Iris pigment epithelial cell (primary cell): ENCODE data around the gene GPBP1L1.
A peak's percentile ranks its signal among the peaks of the same experiment; 100 is the strongest.
"Not testable (repeated sequence)": the region's sequence is repeated elsewhere in the genome, so short reads cannot be mapped to it uniquely, and the experiment has no call there.

Source experiments
- DNase-seq: peaks from one replicate; pipeline ENCODE4 v3.0.0-alpha.2; 2011; ENCODE audit warnings: low read depth

GPBP1L1 gene

DNA sequence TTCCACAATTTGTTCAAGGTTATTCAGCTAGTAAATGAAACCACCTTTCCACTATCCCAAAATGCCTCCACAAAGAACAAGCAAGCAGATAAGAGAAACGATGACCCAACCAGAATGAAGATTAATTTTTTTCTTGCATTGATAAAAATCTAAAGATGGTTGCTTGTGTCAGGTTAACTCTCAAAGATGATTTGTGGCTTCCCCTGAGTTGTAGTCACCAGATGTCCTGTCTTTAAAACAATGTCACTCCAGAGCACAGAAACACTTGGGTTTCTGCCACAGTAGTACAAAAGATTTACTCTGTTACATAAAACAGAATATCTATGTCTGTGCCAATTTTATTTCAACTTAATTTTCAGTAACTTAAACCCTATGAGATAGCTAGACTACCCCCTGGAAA is 51.1 kb downstream of the GPBP1L1 start:
- no peak for DNase-seq

DNA sequence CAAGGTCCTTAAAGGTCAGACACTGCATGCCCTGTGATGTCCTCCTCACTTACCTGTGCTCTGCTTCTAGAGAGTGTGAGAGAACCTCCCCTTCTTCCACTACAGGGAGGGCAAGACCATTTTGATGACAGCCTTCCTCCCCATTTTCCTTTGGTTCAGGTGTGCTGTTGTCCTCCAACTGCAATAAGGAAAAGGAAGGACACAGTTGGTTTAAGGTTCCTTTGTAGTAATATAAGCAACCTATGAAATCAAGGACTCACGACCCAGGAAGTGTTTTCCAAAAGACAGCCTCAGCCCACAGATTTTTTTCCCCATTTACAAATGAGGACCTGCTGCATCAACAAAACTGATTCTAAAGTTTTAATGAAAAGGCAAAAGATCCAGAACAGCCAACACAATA is 55.9 kb downstream of the GPBP1L1 start:
- DNase-seq, result no peak

GRCh38 chr1:45629035-45629434 is 57.3 kb downstream of the GPBP1L1 start:
- no peak for DNase-seq

- DNase-seq, result no peak
Observed at GRCh38 chr1:45623972-45624371, 62.4 kb downstream of the GPBP1L1 start, which contains the start of gene CCDC17. TSS of gene CCDC17 (minus strand) at chr1:45624054. CDS start at chr1:45623909, 145 bp downstream.

- DNase-seq, result no peak
Observed at GRCh38 chr1:45622524-45623394, 63.6 kb downstream of the GPBP1L1 start.

DNA sequence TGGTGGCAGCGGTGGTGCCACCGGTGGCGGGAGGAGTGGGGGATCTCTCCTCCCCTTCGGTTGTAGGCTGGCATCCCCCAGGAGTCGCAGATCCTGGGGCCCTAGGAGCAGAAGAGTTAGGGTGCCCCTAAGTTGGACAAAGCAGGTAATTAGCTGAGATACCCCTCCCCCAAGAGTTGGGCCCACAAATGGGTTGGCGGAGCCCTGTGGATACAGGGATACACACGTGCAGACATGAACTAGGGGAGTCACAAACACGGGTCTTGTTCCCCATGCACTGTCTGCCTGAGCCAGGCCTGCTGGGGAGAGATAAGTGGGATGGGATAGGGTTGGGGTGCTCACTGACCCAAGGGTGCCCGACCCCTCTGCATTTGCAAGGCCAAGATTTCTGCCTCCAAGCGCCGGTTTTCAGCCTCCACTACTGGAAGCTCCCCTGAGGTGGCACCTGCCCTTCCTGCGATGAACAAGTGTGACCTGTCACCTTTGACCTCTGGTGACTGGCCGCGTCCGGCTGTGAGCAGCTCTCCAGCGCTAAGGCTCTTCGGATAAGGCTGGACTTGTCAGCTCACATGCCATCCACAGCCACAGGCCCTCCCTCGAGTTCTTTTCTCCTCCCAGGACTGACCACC is 64.3 kb downstream of the GPBP1L1 start:
- DNase-seq, result peak; percentile 8

DNA sequence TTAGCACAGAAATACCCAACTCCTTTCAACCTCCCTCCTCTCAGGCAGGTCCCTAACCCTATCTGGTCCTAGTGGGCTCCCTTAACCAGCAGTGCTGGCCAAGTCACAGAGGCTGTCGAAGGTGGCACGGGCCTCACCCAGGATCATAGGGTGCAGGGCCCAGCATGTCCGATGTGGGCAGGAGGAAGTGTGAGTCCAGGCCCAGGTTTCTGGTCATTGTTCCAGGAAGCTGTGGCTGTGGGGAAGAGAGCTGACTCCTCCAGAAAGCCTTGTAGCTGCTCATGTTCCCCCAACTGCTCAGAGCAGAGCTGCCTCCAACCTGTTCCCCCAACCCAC is 64.9 kb downstream of the GPBP1L1 start:
- DNase-seq, result no peak

- DNase-seq, result no peak
Observed at GRCh38 chr1:45620588-45621500, 65.5 kb downstream of the GPBP1L1 start.

DNA sequence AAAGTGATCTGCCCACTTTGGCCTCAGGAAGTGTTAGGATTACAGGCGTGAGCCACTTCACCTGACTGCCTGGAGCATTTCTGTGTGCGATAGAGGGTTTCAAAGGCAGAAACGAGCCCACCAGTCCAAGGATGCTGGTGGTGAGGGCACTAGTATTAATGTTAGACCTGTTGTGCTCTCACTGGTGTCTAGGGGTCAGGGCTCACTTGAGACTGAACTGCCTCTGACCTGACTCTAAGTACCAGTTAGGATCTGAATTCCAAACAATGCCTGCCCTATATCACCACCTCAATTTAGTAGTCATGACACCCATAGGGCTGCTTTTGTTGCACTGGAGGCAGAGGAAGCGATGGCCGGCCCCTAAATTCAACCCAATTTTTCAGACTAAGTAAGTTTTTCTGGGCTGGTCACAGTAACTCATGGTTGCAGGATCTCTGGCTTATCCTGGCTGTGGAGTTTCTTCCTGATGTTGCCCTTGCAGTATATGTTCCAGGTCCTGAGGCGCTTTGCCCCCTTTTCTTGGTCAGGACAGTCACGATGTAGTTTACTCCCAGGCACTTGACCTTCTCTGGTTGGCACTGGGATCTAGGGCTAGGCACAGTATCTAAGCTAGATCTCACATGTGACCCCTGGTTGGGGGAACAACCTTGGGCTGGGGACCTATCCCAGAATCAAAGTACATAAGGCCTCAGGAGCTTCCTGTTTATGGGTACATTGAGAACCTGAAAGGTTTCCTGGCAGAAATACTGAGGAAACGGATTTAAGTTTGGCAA is 67.0 kb downstream of the GPBP1L1 start:
- no peak for DNase-seq

DNA sequence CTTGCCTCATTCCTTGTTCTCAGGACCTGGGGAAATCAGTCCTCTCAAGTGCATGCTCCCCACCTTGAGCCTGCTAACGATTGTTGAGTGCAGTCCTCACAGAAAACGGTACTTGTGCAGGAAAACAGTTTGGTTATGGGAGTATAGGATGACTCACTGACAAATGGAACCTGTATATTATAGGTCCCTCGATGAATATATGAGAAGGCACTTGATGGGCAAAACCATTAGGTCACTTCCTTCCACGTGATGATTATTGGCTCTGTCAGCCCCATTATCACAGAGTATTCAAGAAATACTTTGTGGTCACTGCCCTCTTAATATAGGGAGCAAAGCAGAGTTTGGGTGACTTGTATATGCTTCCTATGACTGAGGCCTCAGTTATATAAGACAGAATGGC is 68.7 kb downstream of the GPBP1L1 start:
- peak; percentile 43 for DNase-seq

GRCh38 chr1:45615885-45616284 is 70.4 kb downstream of the GPBP1L1 start:
- no peak for DNase-seq

GRCh38 chr1:45612941-45613579 is 73.3 kb downstream of the GPBP1L1 start:
- no peak for DNase-seq

DNA sequence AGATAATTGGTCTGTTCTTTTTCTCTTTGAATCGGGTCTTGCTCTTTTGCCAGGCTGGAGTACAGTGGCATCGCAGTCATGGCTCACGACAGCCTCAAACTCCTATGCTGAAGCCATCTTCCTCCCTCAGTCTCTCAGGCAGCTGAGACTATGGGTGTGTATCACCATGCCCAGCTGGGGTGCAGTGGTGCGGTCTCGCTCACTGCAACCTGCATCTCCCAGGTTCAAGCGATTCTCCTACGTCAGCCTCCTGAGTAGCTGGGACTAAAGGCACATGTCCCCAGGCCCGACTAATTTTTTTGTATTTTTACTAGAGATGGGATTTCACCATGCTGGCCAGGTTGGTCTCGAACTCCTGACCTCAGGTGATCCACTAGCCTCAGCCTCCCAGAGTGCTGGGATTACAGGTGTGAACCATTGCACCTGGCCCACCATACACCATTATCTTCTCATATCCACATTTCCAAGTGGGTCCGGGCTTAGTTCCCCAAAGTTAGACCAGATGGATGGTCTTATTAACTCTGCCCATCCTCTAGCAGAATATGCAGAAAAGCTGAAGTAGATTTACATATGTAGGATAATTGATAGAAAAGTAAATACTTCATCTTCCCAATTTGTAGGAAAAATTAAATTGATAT is 75.6 kb downstream of the GPBP1L1 start:
- DNase-seq, result no peak

GRCh38 chr1:45608175-45609156 is 77.9 kb downstream of the GPBP1L1 start:
- DNase-seq, result peak; percentile 30

GRCh38 chr1:45607404-45608074 is 78.8 kb downstream of the GPBP1L1 start:
- no peak for DNase-seq

DNA sequence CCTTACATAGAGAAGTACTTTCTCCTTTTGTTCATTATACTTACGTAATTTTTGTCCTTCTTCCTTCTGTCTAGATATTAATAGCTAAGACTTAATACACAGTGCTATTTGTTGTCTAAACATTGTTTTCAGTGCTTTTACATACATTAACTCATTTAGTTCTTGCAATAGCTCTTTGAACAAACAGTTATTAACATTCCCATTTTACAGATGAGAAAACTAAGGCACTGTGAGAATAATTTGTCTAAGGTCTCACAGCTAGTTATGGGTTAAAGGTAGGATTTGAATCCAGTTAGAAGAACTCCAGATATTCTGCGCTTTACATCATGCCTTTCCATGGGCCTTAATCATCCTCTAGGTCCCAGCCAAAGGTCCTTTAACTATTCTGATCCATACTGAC is 82.1 kb downstream of the GPBP1L1 start:
- no peak for DNase-seq

DNA sequence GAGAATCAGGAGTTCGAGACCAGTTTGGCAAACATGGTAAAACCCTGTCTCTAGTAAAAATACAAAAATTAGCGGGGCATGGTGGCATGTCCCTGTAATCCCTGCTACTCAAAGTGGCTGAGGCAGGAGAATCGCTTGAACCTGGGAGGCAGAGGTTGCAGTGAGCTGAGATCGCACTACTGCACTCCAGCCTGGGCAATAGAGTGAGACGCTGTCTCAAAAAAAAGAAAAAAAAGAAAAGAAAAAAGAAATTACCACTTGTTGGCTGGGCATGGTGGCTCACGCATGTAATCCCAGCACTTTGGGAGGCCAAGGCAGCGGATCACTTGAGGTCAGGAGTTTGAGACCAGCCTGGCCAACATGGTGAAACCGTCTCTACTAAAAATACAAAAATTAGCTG is 89.6 kb downstream of the GPBP1L1 start:
- DNase-seq, result not testable (repeated sequence)

- no peak for DNase-seq
Observed at GRCh38 chr1:45594412-45594811, 91.9 kb downstream of the GPBP1L1 start.

DNA sequence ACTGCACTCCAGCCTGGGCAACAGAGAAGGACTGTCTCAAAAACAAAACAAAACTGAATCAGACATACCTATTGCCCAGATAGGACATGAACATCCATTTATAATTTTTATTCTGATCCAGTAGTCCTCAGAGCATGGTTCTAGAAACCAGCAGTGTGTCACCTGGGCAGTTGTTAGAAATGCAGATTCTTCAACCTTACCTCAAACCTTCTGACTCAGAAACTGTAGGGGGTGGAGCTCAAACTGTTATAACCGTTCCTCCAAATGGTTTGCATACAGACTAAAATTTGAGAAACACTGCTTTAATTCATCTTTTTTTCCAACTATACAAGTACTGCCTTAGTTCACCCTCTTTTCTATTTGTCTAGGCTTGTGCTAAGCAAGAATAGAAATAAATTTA is 96.5 kb downstream of the GPBP1L1 start:
- DNase-seq, result no peak
